PC-9 (cell line): Measurements from ENCODE around the gene DLAT. TPM values are rescaled to one million over a fixed set of nuclear protein-coding genes. Genes with fewer than 3 reads are reported as not detected.

Experiments used
- BruUV-seq: library from RNA; stranded (reverse); fragments of 400-500 nt; replicated peaks from 2 replicates; lab custom pipeline; 2021; lab: Mats Ljungman, UMichigan
- CTCF ChIA-PET: fragments of 300-600 bp; sonication (Branson Sonifier 250); formaldehyde crosslinking; loops from one replicate; lab custom pipeline; 2022; ENCODE audit warnings: antibody characterized with exemption; lab: Charles Lee
- POLR2A ChIA-PET: fragments of 300-600 bp; sonication (Branson Sonifier 250); formaldehyde crosslinking; loops from one replicate; lab custom pipeline; 2022; ENCODE audit warnings: antibody characterized with exemption; ENCODE audit not compliant: unreplicated experiment; lab: Charles Lee
- DNase-seq, 2 experiments: peaks; one replicate each; pipeline versions ENCODE4 v3.0.0 to v3.0.0-alpha.2; 2015 to 2022; ENCODE audit warnings: mixed read lengths in 1 of 2
- H2AFZ ChIP-seq: fragments of 200-600 bp; sonication (generic); 2 replicates; pipeline ENCODE4 v1.8.1; 2017; ENCODE audit warnings: antibody characterized with exemption
- H3F3A ChIP-seq: fragments of 200-600 bp; sonication (generic); 2 replicates; pipeline ENCODE4 v1.8.1; 2017; ENCODE audit warnings: antibody characterized with exemption, mild to moderate bottlenecking, low read depth; ENCODE audit not compliant: insufficient read depth
- H3K27ac ChIP-seq: fragments of 200-600 bp; sonication (generic); 2 replicates; pipeline ENCODE4 v1.6.1; 2016; ENCODE audit warnings: mixed run types
- H3K27me3 ChIP-seq: fragments of 200-600 bp; sonication (generic); 2 replicates; pipeline ENCODE4 v1.6.1; 2016; ENCODE audit warnings: low read depth, mixed run types; ENCODE audit not compliant: insufficient read depth
- H3K36me3 ChIP-seq: fragments of 200-600 bp; sonication (generic); 2 replicates; pipeline ENCODE4 v1.6.1; 2016; ENCODE audit warnings: low read depth, mixed run types
- H3K4me1 ChIP-seq: fragments of 200-600 bp; sonication (generic); replicated peaks from 2 replicates; pipeline ENCODE4 v1.6.1; 2016; ENCODE audit warnings: mixed run types; ENCODE audit not compliant: insufficient read depth
- H3K4me2 ChIP-seq: fragments of 200-600 bp; sonication (generic); 2 replicates; pipeline ENCODE4 v1.6.1; 2017; ENCODE audit warnings: mixed run types
- H3K4me3 ChIP-seq: fragments of 200-600 bp; sonication (generic); 2 replicates; pipeline ENCODE4 v1.6.1; 2016; ENCODE audit warnings: mixed run types
- H3K79me2 ChIP-seq: fragments of 200-600 bp; sonication (generic); 2 replicates; pipeline ENCODE4 v1.6.1; 2017; ENCODE audit warnings: low read depth, mixed run types
- H3K9me2 ChIP-seq: fragments of 200-600 bp; sonication (generic); 2 replicates; pipeline ENCODE4 v1.8.1; 2017; ENCODE audit warnings: mild to moderate bottlenecking; ENCODE audit not compliant: insufficient read depth
- H3K9me3 ChIP-seq: fragments of 200-600 bp; sonication (generic); 2 replicates; pipeline ENCODE4 v1.8.1; 2016; ENCODE audit warnings: low read depth; ENCODE audit not compliant: insufficient read depth
- H4K20me1 ChIP-seq: fragments of 200-600 bp; sonication (generic); 2 replicates; pipeline ENCODE4 v1.8.1; 2017; ENCODE audit not compliant: insufficient read depth
- EZH2 ChIP-seq: fragments of 200-600 bp; sonication (generic); IDR thresholded peaks from 2 replicates; pipeline ENCODE4 v1.8.0; 2017; ENCODE audit warnings: antibody characterized with exemption, low read depth
- intact Hi-C: fragments of 100-400 bp; cut with micrococcal nuclease; formaldehyde crosslinking; loops from one replicate; pipeline ENCODE4 v1.10.0; 2022; ENCODE audit not compliant: unreplicated experiment
- total RNA-seq: library from RNA; stranded (reverse); gene quantifications from 2 replicates; pipeline ENCODE4 v1.2.3, GENCODE V29; 2021
- TF ChIP-seq, protein P1 (sequence below): fragments of 200-600 bp; sonication (generic); conservative IDR thresholded peaks from 2 replicates; pipeline ENCODE4 v1.6.1; 2017; ENCODE audit warnings: mixed run types, antibody characterized with exemption, mild to moderate bottlenecking, moderate library complexity

DLAT gene
- total RNA-seq, 1 experiment from 2014 or later, result 44.9 TPM

GRCh38 chr11:112057170-112057569 is 32.0 kb downstream of the DLAT start:
- no peak overlapping the region for H3K27ac ChIP-seq
- H4K20me1 ChIP-seq, result no peaks in the 10 kb centered on the region
- no TSS peak for BruUV-seq
- H3K36me3 ChIP-seq, result peaks cover 23% of the 10 kb centered on the region
- H3K9me3 ChIP-seq, result no peaks in the 10 kb centered on the region
- no peak for DNase-seq
- no peaks in the 10 kb centered on the region; the same call in 1 of the 2 replicates for H3K9me2 ChIP-seq
- H2AFZ ChIP-seq, result no peak overlapping the region
- ChIA-PET CTCF (interaction anchor here (0.7 kb wide), 1 partner anchor 124 kb away, joined by 3 read pairs; no protein-coding TSS in a partner anchor), POLR2A (no interaction called here)
- no peak overlapping the region for H3K4me2 ChIP-seq
- TF ChIP-seq, protein P1, sequence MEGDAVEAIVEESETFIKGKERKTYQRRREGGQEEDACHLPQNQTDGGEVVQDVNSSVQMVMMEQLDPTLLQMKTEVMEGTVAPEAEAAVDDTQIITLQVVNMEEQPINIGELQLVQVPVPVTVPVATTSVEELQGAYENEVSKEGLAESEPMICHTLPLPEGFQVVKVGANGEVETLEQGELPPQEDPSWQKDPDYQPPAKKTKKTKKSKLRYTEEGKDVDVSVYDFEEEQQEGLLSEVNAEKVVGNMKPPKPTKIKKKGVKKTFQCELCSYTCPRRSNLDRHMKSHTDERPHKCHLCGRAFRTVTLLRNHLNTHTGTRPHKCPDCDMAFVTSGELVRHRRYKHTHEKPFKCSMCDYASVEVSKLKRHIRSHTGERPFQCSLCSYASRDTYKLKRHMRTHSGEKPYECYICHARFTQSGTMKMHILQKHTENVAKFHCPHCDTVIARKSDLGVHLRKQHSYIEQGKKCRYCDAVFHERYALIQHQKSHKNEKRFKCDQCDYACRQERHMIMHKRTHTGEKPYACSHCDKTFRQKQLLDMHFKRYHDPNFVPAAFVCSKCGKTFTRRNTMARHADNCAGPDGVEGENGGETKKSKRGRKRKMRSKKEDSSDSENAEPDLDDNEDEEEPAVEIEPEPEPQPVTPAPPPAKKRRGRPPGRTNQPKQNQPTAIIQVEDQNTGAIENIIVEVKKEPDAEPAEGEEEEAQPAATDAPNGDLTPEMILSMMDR, result no peak
- no peak for TF ChIP-seq EZH2
- no peaks in the 10 kb centered on the region for H3K79me2 ChIP-seq
- no peaks in the 10 kb centered on the region for H3K27me3 ChIP-seq
- H3F3A ChIP-seq, result no peaks in the 10 kb centered on the region; the same call in 1 of the 2 replicates
- intact Hi-C loops, result no loop called here
- no peak overlapping the region for H3K4me3 ChIP-seq
- no peaks in the 10 kb centered on the region for H3K4me1 ChIP-seq

- BruUV-seq, result no TSS peak
- Histone ChIP-seq H3K79me2 (no peaks in the 10 kb centered on the region), H3K36me3 (peaks cover 29% of the 10 kb centered on the region), H3K9me3 (no peaks in the 10 kb centered on the region), H3K27ac (no peak overlapping the region), H3K4me1 (no peaks in the 10 kb centered on the region), H3K4me2 (no peak overlapping the region), H3K4me3 (no peak overlapping the region), H3F3A (peaks cover 5% of the 10 kb centered on the region; the same call in 1 of the 2 replicates), H3K9me2 (no peaks in the 10 kb centered on the region; the same call in 1 of the 2 replicates), H4K20me1 (no peaks in the 10 kb centered on the region), H2AFZ (no peak overlapping the region), H3K27me3 (no peaks in the 10 kb centered on the region)
- no peak for TF ChIP-seq EZH2
- TF ChIP-seq, protein P1, result no peak
- peak in 1 of 2 experiments; percentile 66 for DNase-seq
- intact Hi-C loops, result no loop called here
- CTCF ChIA-PET, result no interaction called here
- POLR2A ChIA-PET, result no interaction called here
These were observed 32.9 kb downstream of the DLAT start for GRCh38 chr11:112058103-112058502.

GRCh38 chr11:112062923-112063322 is 37.7 kb downstream of the DLAT start:
- no peaks in the 10 kb centered on the region for H3K27me3 ChIP-seq
- no TSS peak for BruUV-seq
- no peaks in the 10 kb centered on the region for H3K9me3 ChIP-seq
- H3K4me1 ChIP-seq, result no peaks in the 10 kb centered on the region
- H3K36me3 ChIP-seq, result peaks cover 15% of the 10 kb centered on the region
- no peaks in the 10 kb centered on the region for H4K20me1 ChIP-seq
- intact Hi-C loops, result no loop called here
- H2AFZ ChIP-seq, result no peak overlapping the region
- no peak for TF ChIP-seq EZH2
- TF ChIP-seq, protein P1, result no peak
- H3K27ac ChIP-seq, result no peak overlapping the region
- H3F3A ChIP-seq, result peaks cover 11% of the 10 kb centered on the region; the same call in 1 of the 2 replicates
- no peaks in the 10 kb centered on the region for H3K79me2 ChIP-seq
- ChIA-PET POLR2A (no interaction called here), CTCF (no interaction called here)
- no peak overlapping the region for H3K4me2 ChIP-seq
- DNase-seq, result no peak
- no peak overlapping the region for H3K4me3 ChIP-seq
- H3K9me2 ChIP-seq, result no peaks in the 10 kb centered on the region
